ENCODE results near the gene THNSL1. TPM values are rescaled to one million over a fixed set of nuclear protein-coding genes. Genes with fewer than 3 reads are reported as not detected.

THNSL1 gene
- total and polyA plus RNA-seq, 9 of the 15 experiments (the other 6 are each of a cell fraction or from before 2014, with no cell fraction given) = 4.5 to 8.6 (median 6.3) TPM

- TF ChIP-seq ZNF407 (IDR thresholded peaks at IDR 0.05; ENCODE audit: low read depth) (peak; percentile 87), GTF2E2 (tag; IDR thresholded peaks at IDR 0.05) (peak; percentile 86), PHF8 (IDR thresholded peaks at IDR 0.05; ENCODE audit: borderline replicate concordance, low read length) (peak; percentile 51), SUPT5H (IDR thresholded peaks at IDR 0.05) (0 out of 2 replicates have a peak, but pooled peaks have one; percentile 72), ZNF592 (IDR thresholded peaks at IDR 0.05) (0 out of 2 replicates have a peak, but pooled peaks have one; percentile 16), CREB3L1 (IDR thresholded peaks at IDR 0.05; ENCODE audit: borderline replicate concordance, low read depth) (no peak), BRD4 (IDR thresholded peaks at IDR 0.05) (peak; percentile 73; the same call in 1 of the 2 replicates), USF2 (CRISPR knock-in tag; IDR thresholded peaks at IDR 0.05) (no peak)
These were observed 760 bp downstream of the THNSL1 start (continued) for GRCh38 chr10:25017154-25017590.
